GM23338 (cell line): Measurements from ENCODE around the gene ZNF260. TPM values are rescaled to one million over a fixed set of nuclear protein-coding genes. Genes with fewer than 3 reads are reported as not detected.

Source experiments
- ATAC-seq: fragments of 200-7000 bp; cut with Tn5 transposase; 3 replicates; pipeline ENCODE4 v1.9.1; 2020
- DNase-seq: peaks from one replicate; pipeline ENCODE4 v3.0.0-alpha.2; 2015; ENCODE audit warnings: low spot score
- H2AFZ ChIP-seq: fragments of 200-600 bp; sonication (generic); 2 replicates; pipeline ENCODE4 v1.8.0; 2016; ENCODE audit warnings: antibody characterized with exemption, mild to moderate bottlenecking, moderate library complexity
- H3F3A ChIP-seq: fragments of 200-600 bp; sonication (generic); replicated peaks from 2 replicates; pipeline ENCODE4 v1.8.0; 2017; ENCODE audit warnings: antibody characterized with exemption, mixed run types, low read depth
- H3K27ac ChIP-seq: fragments of 200-600 bp; sonication (generic); 2 replicates; pipeline ENCODE4 v1.6.1; 2016; ENCODE audit warnings: low read depth
- H3K27me3 ChIP-seq: fragments of 200-600 bp; sonication (generic); 2 replicates; pipeline ENCODE4 v1.8.0; 2016; ENCODE audit warnings: mild to moderate bottlenecking, mixed run types, moderate library complexity; ENCODE audit not compliant: insufficient read depth
- H3K36me3 ChIP-seq: fragments of 200-600 bp; sonication (generic); 2 replicates; pipeline ENCODE4 v1.8.0; 2016; ENCODE audit warnings: mild to moderate bottlenecking; ENCODE audit not compliant: insufficient read depth
- H3K4me1 ChIP-seq: fragments of 200-600 bp; sonication (generic); 2 replicates; pipeline ENCODE4 v1.8.0; 2016; ENCODE audit warnings: mild to moderate bottlenecking, moderate library complexity; ENCODE audit not compliant: insufficient read depth
- H3K4me2 ChIP-seq: fragments of 200-600 bp; sonication (generic); 2 replicates; pipeline ENCODE4 v1.7.1; 2017; ENCODE audit warnings: mixed run types
- H3K4me3 ChIP-seq: fragments of 200-600 bp; sonication (generic); 2 replicates; pipeline ENCODE4 v1.6.1; 2016; ENCODE audit warnings: mixed run types
- H3K79me2 ChIP-seq: fragments of 200-600 bp; sonication (generic); replicated peaks from 2 replicates; pipeline ENCODE4 v1.8.0; 2017; ENCODE audit warnings: mild to moderate bottlenecking; ENCODE audit not compliant: insufficient read depth
- H3K9me2 ChIP-seq: fragments of 200-600 bp; sonication (generic); 2 replicates; pipeline ENCODE4 v1.8.0; 2017; ENCODE audit not compliant: insufficient read depth
- H4K20me1 ChIP-seq: fragments of 200-600 bp; sonication (generic); replicated peaks from 2 replicates; pipeline ENCODE4 v1.8.0; 2017; ENCODE audit warnings: mild to moderate bottlenecking; ENCODE audit not compliant: insufficient read depth
- H3K27ac Mint-ChIP-seq: 2 replicates; pipeline ENCODE4 v1.8.0; 2020; ENCODE audit warnings: inconsistent platforms, mild to moderate bottlenecking, moderate library complexity, mixed read lengths
- H3K27me3 Mint-ChIP-seq: 3 replicates; pipeline ENCODE4 v1.8.0; 2022; ENCODE audit warnings: low read depth, mild to moderate bottlenecking, moderate library complexity, mixed read lengths, inconsistent platforms; ENCODE audit not compliant: insufficient read depth, poor library complexity
- H3K36me3 Mint-ChIP-seq: 3 replicates; pipeline ENCODE4 v1.8.0; 2021; ENCODE audit warnings: low read depth, mild to moderate bottlenecking, inconsistent platforms, moderate library complexity, mixed read lengths
- H3K4me1 Mint-ChIP-seq: 3 replicates; pipeline ENCODE4 v1.8.0; 2020; ENCODE audit warnings: mild to moderate bottlenecking, inconsistent platforms, mixed read lengths
- H3K4me3 Mint-ChIP-seq: 3 replicates; pipeline ENCODE4 v1.8.0; 2021; ENCODE audit warnings: moderate library complexity, mild to moderate bottlenecking, inconsistent platforms, mixed read lengths
- H3K9me3 Mint-ChIP-seq: 3 replicates; pipeline ENCODE4 v1.8.0; 2020; ENCODE audit warnings: moderate library complexity, mild to moderate bottlenecking, inconsistent platforms, mixed read lengths
- POLR2AphosphoS5 ChIP-seq: IDR thresholded peaks from 2 replicates; pipeline ENCODE4 v1.6.1; 2016; ENCODE audit warnings: antibody characterized with exemption, low read depth
- ZNF114 ChIP-seq: fragments of 250-450 bp; sonication (Bioruptor Pico); IDR thresholded peaks from 2 replicates; pipeline ENCODE4 v1.5.0; 2020; ENCODE audit warnings: mild to moderate bottlenecking, moderate library complexity
- polyA plus RNA-seq: library from polyadenylated mRNA; unstranded; fragments of >200 nt; fragmentation: Nextera tagmentation; extraction: Ambion mirVana; gene quantifications from 2 replicates; pipeline ENCODE4 v1.2.1, GENCODE V29; 2016
- total RNA-seq: library from RNA; depleted of rRNA; stranded (reverse); fragments of >200 nt; shearing (Covaris generic); gene quantifications from 2 replicates; pipeline ENCODE4 v1.2.3, GENCODE V29; 2014
- TF ChIP-seq, protein P1 (sequence below): fragments of 250-450 bp; sonication (Bioruptor Pico); IDR thresholded peaks from 2 replicates; pipeline ENCODE4 v1.5.0; 2020; ENCODE audit warnings: mild to moderate bottlenecking, moderate library complexity
- TF ChIP-seq, protein P2 (sequence below): IDR thresholded peaks from 2 replicates; pipeline ENCODE4 v1.6.1; 2016; ENCODE audit warnings: antibody characterized with exemption
- TF ChIP-seq, protein P3 (sequence below): IDR thresholded peaks from one replicate; pipeline ENCODE4 v1.6.1; 2018; ENCODE audit warnings: antibody characterized with exemption; ENCODE audit not compliant: unreplicated experiment

Gene ZNF260
- total and polyA plus RNA-seq, 2 experiments from 2014 or later = 26.8 to 35.9 TPM

DNA sequence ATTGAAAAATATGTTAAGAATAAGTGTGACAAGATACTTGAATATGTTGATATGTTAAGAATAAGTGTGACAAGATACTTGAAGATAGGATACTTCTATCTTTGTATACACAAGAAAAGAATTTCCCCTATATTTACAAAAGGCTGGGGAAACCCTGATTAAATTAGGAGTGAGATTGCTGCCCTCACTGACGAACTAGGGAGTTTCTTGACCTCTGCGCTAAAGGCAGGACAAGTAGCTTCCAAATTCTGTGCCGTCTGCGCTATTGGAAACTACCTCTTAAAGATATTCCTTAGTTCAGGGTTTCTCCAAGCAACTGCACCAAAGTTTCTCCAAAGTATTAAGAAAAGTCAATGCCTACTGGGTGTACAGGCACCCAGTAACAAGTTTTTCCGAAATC is 730 bp downstream of the ZNF260 start (continued):
- TF ChIP-seq, protein P1, sequence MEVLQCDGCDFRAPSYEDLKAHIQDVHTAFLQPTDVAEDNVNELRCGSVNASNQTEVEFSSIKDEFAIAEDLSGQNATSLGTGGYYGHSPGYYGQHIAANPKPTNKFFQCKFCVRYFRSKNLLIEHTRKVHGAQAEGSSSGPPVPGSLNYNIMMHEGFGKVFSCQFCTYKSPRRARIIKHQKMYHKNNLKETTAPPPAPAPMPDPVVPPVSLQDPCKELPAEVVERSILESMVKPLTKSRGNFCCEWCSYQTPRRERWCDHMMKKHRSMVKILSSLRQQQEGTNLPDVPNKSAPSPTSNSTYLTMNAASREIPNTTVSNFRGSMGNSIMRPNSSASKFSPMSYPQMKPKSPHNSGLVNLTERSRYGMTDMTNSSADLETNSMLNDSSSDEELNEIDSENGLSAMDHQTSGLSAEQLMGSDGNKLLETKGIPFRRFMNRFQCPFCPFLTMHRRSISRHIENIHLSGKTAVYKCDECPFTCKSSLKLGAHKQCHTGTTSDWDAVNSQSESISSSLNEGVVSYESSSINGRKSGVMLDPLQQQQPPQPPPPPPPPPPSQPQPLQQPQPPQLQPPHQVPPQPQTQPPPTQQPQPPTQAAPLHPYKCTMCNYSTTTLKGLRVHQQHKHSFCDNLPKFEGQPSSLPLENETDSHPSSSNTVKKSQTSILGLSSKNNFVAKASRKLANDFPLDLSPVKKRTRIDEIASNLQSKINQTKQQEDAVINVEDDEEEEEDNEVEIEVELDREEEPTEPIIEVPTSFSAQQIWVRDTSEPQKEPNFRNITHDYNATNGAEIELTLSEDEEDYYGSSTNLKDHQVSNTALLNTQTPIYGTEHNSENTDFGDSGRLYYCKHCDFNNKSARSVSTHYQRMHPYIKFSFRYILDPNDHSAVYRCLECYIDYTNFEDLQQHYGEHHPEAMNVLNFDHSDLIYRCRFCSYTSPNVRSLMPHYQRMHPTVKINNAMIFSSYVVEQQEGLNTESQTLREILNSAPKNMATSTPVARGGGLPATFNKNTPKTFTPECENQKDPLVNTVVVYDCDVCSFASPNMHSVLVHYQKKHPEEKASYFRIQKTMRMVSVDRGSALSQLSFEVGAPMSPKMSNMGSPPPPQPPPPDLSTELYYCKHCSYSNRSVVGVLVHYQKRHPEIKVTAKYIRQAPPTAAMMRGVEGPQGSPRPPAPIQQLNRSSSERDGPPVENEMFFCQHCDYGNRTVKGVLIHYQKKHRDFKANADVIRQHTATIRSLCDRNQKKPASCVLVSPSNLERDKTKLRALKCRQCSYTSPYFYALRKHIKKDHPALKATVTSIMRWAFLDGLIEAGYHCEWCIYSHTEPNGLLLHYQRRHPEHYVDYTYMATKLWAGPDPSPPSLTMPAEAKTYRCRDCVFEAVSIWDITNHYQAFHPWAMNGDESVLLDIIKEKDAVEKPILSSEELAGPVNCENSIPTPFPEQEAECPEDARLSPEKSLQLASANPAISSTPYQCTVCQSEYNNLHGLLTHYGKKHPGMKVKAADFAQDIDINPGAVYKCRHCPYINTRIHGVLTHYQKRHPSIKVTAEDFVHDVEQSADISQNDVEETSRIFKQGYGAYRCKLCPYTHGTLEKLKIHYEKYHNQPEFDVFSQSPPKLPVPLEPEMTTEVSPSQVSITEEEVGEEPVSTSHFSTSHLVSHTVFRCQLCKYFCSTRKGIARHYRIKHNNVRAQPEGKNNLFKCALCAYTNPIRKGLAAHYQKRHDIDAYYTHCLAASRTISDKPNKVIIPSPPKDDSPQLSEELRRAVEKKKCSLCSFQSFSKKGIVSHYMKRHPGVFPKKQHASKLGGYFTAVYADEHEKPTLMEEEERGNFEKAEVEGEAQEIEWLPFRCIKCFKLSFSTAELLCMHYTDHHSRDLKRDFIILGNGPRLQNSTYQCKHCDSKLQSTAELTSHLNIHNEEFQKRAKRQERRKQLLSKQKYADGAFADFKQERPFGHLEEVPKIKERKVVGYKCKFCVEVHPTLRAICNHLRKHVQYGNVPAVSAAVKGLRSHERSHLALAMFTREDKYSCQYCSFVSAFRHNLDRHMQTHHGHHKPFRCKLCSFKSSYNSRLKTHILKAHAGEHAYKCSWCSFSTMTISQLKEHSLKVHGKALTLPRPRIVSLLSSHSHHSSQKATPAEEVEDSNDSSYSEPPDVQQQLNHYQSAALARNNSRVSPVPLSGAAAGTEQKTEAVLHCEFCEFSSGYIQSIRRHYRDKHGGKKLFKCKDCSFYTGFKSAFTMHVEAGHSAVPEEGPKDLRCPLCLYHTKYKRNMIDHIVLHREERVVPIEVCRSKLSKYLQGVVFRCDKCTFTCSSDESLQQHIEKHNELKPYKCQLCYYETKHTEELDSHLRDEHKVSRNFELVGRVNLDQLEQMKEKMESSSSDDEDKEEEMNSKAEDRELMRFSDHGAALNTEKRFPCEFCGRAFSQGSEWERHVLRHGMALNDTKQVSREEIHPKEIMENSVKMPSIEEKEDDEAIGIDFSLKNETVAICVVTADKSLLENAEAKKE (CRISPR knock-in tag) = no peak

DNA sequence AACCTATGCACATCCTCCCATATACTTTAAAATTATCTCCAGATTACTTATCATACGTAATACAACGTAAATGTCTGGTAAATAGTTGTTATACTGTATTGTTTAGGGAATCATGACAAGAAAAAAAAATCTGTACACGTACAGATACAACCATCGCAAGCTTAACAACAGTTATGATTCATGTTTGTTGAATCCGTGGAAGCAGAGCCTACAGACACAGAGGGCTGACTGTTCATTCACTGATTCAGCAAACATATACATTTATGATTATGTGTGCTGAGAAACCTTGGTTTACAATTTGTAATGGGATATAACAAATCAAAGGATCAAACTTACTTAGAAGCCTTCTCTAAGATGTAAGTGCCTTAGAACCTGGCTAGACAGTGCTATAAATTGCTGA is 1.5 kb downstream of the ZNF260 start:
- Histone ChIP-seq H3K4me1 (peaks cover 15% of the 10 kb centered on the region), H3K27ac (no peak overlapping the region), H3K9me2 (no peaks in the 10 kb centered on the region), H3F3A (no peaks in the 10 kb centered on the region), H3K4me2 (peak overlapping the region; percentile 86), H4K20me1 (peaks cover 14% of the 10 kb centered on the region), H3K36me3 (peaks cover 6% of the 10 kb centered on the region; the same call in 1 of the 2 replicates), H3K79me2 (peaks cover 85% of the 10 kb centered on the region), H2AFZ (no peak overlapping the region), H3K4me3 (peak overlapping the region; percentile 74), H3K27me3 (no peaks in the 10 kb centered on the region)
- Mint-ChIP-seq H3K4me1 (peaks cover 12% of the 10 kb centered on the region; the same call in 2 of the 3 replicates), H3K36me3 (peaks cover 60% of the 10 kb centered on the region), H3K9me3 (peaks cover 33% of the 10 kb centered on the region), H3K27ac (no peak overlapping the region), H3K4me3 (peak overlapping the region; percentile 98), H3K27me3 (peaks cover 9% of the 10 kb centered on the region)
- TF ChIP-seq, protein P2, sequence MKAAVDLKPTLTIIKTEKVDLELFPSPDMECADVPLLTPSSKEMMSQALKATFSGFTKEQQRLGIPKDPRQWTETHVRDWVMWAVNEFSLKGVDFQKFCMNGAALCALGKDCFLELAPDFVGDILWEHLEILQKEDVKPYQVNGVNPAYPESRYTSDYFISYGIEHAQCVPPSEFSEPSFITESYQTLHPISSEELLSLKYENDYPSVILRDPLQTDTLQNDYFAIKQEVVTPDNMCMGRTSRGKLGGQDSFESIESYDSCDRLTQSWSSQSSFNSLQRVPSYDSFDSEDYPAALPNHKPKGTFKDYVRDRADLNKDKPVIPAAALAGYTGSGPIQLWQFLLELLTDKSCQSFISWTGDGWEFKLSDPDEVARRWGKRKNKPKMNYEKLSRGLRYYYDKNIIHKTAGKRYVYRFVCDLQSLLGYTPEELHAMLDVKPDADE = no peak
- no peak for TF ChIP-seq ZNF114
- no peak for TF ChIP-seq POLR2AphosphoS5
- TF ChIP-seq, protein P3, sequence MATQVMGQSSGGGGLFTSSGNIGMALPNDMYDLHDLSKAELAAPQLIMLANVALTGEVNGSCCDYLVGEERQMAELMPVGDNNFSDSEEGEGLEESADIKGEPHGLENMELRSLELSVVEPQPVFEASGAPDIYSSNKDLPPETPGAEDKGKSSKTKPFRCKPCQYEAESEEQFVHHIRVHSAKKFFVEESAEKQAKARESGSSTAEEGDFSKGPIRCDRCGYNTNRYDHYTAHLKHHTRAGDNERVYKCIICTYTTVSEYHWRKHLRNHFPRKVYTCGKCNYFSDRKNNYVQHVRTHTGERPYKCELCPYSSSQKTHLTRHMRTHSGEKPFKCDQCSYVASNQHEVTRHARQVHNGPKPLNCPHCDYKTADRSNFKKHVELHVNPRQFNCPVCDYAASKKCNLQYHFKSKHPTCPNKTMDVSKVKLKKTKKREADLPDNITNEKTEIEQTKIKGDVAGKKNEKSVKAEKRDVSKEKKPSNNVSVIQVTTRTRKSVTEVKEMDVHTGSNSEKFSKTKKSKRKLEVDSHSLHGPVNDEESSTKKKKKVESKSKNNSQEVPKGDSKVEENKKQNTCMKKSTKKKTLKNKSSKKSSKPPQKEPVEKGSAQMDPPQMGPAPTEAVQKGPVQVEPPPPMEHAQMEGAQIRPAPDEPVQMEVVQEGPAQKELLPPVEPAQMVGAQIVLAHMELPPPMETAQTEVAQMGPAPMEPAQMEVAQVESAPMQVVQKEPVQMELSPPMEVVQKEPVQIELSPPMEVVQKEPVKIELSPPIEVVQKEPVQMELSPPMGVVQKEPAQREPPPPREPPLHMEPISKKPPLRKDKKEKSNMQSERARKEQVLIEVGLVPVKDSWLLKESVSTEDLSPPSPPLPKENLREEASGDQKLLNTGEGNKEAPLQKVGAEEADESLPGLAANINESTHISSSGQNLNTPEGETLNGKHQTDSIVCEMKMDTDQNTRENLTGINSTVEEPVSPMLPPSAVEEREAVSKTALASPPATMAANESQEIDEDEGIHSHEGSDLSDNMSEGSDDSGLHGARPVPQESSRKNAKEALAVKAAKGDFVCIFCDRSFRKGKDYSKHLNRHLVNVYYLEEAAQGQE = no peak
- ATAC-seq = no peak
- no peak for DNase-seq
